A673 (cell line): ENCODE data around the gene TMEFF2. TPM values are rescaled to one million over a fixed set of nuclear protein-coding genes. Genes with fewer than 3 reads are reported as not detected.

Experiments used
- BruUV-seq: library from RNA; stranded (reverse); fragments of 400-500 nt; replicated peaks from 2 replicates; lab custom pipeline; 2021; lab: Mats Ljungman, UMichigan
- CTCF ChIA-PET: fragments of 300-600 bp; sonication (Branson Sonifier 250); formaldehyde crosslinking; loops from one replicate; lab custom pipeline; 2022; ENCODE audit warnings: antibody characterized with exemption; lab: Charles Lee
- POLR2A ChIA-PET: fragments of 300-600 bp; sonication (Branson Sonifier 250); formaldehyde crosslinking; loops from one replicate; lab custom pipeline; 2022; ENCODE audit warnings: antibody characterized with exemption; ENCODE audit not compliant: low non-redundant PET; lab: Charles Lee
- DNase-seq: peaks from one replicate; pipeline ENCODE4 v3.0.0-alpha.2; 2015; ENCODE audit warnings: low spot score
- H3K27ac ChIP-seq: fragments of 200-600 bp; sonication (generic); 2 replicates; pipeline ENCODE4 v1.5.1; 2016; ENCODE audit warnings: mixed run types, low read depth, mild to moderate bottlenecking, mixed read lengths, antibody characterized with exemption, low read length; ENCODE audit not compliant: poor library complexity, severe bottlenecking
- H3K27me3 ChIP-seq: fragments of 200-600 bp; sonication (generic); replicated peaks from 2 replicates; pipeline ENCODE4 v1.6.1; 2017; ENCODE audit warnings: mixed run types, low read depth, mild to moderate bottlenecking, mixed read lengths, antibody characterized with exemption, low read length; ENCODE audit not compliant: insufficient read depth, poor library complexity
- H3K36me3 ChIP-seq: fragments of 200-600 bp; sonication (generic); 2 replicates; pipeline ENCODE4 v1.6.1; 2016; ENCODE audit warnings: mixed run types, mild to moderate bottlenecking, mixed read lengths, antibody characterized with exemption, low read length; ENCODE audit not compliant: insufficient read depth, poor library complexity, severe bottlenecking
- H3K4me1 ChIP-seq: fragments of 200-600 bp; sonication (generic); 2 replicates; pipeline ENCODE4 v1.6.1; 2017; ENCODE audit warnings: mixed run types, mild to moderate bottlenecking, mixed read lengths, antibody characterized with exemption, low read length; ENCODE audit not compliant: insufficient read depth, poor library complexity, severe bottlenecking
- H3K4me3 ChIP-seq: fragments of 200-600 bp; sonication (generic); 2 replicates; pipeline ENCODE4 v1.5.1; 2016; ENCODE audit warnings: low read depth, mixed run types, mild to moderate bottlenecking, mixed read lengths, low read length; ENCODE audit not compliant: poor library complexity, severe bottlenecking
- H3K9me3 ChIP-seq: fragments of 200-600 bp; sonication (generic); 2 replicates; pipeline ENCODE4 v1.6.1; 2016; ENCODE audit warnings: mixed run types, low read depth, mild to moderate bottlenecking, mixed read lengths, antibody characterized with exemption, low read length; ENCODE audit not compliant: poor library complexity, severe bottlenecking
- EZH2 ChIP-seq: fragments of 200-600 bp; sonication (generic); IDR thresholded peaks from 2 replicates; pipeline ENCODE4 v1.6.1; 2017; ENCODE audit warnings: borderline replicate concordance, low read depth, mild to moderate bottlenecking, mixed read lengths, antibody characterized with exemption, low read length; ENCODE audit not compliant: poor library complexity, severe bottlenecking
- intact Hi-C: fragments of 100-400 bp; cut with micrococcal nuclease; formaldehyde crosslinking; loops from one replicate; pipeline ENCODE4 v1.10.0; 2022; ENCODE audit not compliant: unreplicated experiment
- total RNA-seq: library from RNA; stranded (reverse); gene quantifications from 2 replicates; pipeline ENCODE4 v1.2.3, GENCODE V29; 2021
- TF ChIP-seq, protein P1 (sequence below): fragments of 300-800, 200-600 bp; sonication (generic); conservative IDR thresholded peaks from 2 replicates; pipeline ENCODE4 v1.5.1; 2017; ENCODE audit warnings: low read depth, mild to moderate bottlenecking, antibody characterized with exemption, low read length, moderate library complexity, mixed read lengths

The TMEFF2 gene
- total RNA-seq, 1 experiment from 2014 or later = 7.0 TPM

DNA sequence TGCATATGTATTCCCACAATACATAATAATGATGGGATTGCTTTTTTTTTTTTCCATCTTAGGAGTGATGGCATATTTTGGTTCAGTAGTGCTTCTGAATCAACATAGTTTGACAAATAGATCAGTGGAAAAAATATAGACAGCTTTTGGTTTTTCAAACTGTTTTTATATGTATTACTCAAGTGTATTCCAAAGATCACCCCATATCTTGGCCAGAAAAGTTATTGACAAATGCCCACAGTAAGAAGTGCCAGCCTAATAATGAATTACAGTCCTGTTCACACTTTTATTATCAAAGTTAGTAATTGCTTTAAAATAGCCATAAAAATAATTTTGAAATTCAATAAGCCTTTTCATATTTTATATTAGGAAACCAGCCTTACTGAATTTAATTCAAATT, 95.0 kb downstream of the TMEFF2 start:
- BruUV-seq = no TSS peak
- no peak for DNase-seq
- POLR2A ChIA-PET = interaction anchor here (0.8 kb wide), 1 partner anchor 11 kb away, joined by 4 read pairs; no protein-coding TSS in a partner anchor
- TF ChIP-seq EZH2 = no peak
- Histone ChIP-seq H3K4me3 (no peak overlapping the region), H3K27me3 (no peaks in the 10 kb centered on the region), H3K27ac (no peak overlapping the region), H3K4me1 (no peaks in the 10 kb centered on the region), H3K9me3 (no peaks in the 10 kb centered on the region), H3K36me3 (no peaks in the 10 kb centered on the region)
- intact Hi-C loops = no loop called here
- CTCF ChIA-PET = no interaction called here

DNA sequence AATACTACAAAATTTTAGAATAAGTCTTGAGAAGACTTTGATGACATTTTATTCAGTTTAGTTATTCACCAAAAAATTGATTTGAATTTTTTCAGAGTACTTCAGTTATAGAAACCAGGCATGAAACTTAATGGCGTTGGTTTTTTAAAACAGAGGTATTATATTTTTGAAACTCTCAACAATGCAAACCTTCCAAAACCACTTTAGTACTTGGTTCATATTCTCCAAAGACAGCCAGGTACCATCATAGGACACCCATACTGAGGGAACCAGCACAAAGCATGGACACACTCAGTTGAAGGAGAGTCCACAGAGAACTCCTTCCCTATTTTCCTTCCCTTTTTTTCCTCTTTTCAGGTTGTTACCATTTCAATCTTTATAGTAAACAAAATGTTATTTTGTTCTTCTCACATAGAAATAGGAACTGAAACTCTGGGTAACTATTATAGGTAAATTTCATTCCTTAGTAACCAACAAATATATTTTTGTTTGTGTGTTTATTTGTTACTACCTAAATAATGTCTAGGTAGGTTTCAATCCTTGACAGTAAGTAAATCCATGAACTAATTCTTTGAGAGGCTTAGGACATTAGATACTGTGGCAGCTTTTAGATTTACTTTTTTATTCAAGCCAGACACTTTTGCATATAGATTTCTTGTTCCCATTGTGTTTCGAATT, 95.8 kb downstream of the TMEFF2 start:
- CTCF ChIA-PET = no interaction called here
- Histone ChIP-seq H3K4me3 (no peak overlapping the region), H3K4me1 (no peaks in the 10 kb centered on the region), H3K27me3 (no peaks in the 10 kb centered on the region), H3K9me3 (no peaks in the 10 kb centered on the region), H3K36me3 (no peaks in the 10 kb centered on the region), H3K27ac (no peak overlapping the region)
- TF ChIP-seq, protein P1, sequence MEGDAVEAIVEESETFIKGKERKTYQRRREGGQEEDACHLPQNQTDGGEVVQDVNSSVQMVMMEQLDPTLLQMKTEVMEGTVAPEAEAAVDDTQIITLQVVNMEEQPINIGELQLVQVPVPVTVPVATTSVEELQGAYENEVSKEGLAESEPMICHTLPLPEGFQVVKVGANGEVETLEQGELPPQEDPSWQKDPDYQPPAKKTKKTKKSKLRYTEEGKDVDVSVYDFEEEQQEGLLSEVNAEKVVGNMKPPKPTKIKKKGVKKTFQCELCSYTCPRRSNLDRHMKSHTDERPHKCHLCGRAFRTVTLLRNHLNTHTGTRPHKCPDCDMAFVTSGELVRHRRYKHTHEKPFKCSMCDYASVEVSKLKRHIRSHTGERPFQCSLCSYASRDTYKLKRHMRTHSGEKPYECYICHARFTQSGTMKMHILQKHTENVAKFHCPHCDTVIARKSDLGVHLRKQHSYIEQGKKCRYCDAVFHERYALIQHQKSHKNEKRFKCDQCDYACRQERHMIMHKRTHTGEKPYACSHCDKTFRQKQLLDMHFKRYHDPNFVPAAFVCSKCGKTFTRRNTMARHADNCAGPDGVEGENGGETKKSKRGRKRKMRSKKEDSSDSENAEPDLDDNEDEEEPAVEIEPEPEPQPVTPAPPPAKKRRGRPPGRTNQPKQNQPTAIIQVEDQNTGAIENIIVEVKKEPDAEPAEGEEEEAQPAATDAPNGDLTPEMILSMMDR = no peak
- no peak for TF ChIP-seq EZH2
- POLR2A ChIA-PET = interaction anchor here (0.8 kb wide), 1 partner anchor 12 kb away, joined by 4 read pairs; no protein-coding TSS in a partner anchor
- no TSS peak for BruUV-seq
- intact Hi-C loops = no loop called here
- DNase-seq = no peak

DNA sequence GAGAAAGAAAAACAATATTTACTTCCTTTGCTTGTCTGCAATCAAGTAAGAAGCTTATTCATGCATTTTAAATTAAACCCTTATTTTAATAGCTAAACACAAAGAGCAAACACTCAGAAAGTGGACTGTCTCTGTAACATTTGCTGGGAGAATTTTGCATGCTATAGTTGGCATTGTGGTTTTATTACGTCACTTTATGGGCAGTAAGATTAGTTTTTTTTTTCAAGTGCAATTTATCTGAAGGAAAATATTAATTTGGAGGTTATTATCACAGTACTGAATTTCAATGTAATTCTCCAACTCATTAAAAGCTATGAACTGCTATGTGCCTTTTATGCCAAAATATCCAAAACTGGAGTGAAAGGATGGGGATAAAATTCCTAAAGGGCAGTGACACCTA, 103.3 kb downstream of the TMEFF2 start:
- CTCF ChIA-PET = no interaction called here
- no peak for DNase-seq
- peaks cover 10% of the 10 kb centered on the region for H3K4me1 ChIP-seq
- no TSS peak for BruUV-seq
- no peak overlapping the region for H3K4me3 ChIP-seq
- no peaks in the 10 kb centered on the region for H3K27me3 ChIP-seq
- POLR2A ChIA-PET = no interaction called here
- intact Hi-C loops = no loop called here
- TF ChIP-seq, protein P1 = no peak
- TF ChIP-seq EZH2 = no peak
- no peaks in the 10 kb centered on the region for H3K36me3 ChIP-seq
- no peak overlapping the region for H3K27ac ChIP-seq
- H3K9me3 ChIP-seq = no peaks in the 10 kb centered on the region
